KMS-11 (cell line): ENCODE results near the gene MPHOSPH10.
"Not testable (repeated sequence)": the region's sequence is repeated elsewhere in the genome, so short reads cannot be mapped to it uniquely, and the experiment has no call there.

Experiments
- H2AFZ ChIP-seq: fragments of 200-600 bp; sonication (generic); 2 replicates; pipeline ENCODE4 v1.6.1; 2016; ENCODE audit warnings: antibody characterized with exemption, mixed run types, low read depth
- H3K27ac ChIP-seq: fragments of 200-600 bp; sonication (generic); 2 replicates; pipeline ENCODE4 v1.6.1; 2016; ENCODE audit warnings: mild to moderate bottlenecking, mixed run types
- H3K27me3 ChIP-seq: fragments of 200-600 bp; sonication (generic); 2 replicates; pipeline ENCODE4 v1.6.1; 2017; ENCODE audit warnings: mild to moderate bottlenecking, low read depth, mixed run types, moderate library complexity; ENCODE audit not compliant: insufficient read depth
- H3K36me3 ChIP-seq: fragments of 200-600 bp; sonication (generic); 2 replicates; pipeline ENCODE4 v1.6.1; 2017; ENCODE audit warnings: mild to moderate bottlenecking, mixed run types; ENCODE audit not compliant: insufficient read depth
- H3K4me1 ChIP-seq: fragments of 200-600 bp; sonication (generic); 2 replicates; pipeline ENCODE4 v1.6.1; 2016; ENCODE audit warnings: mild to moderate bottlenecking, low read depth, mixed run types; ENCODE audit not compliant: poor library complexity, severe bottlenecking
- H3K4me2 ChIP-seq: fragments of 200-600 bp; sonication (generic); 2 replicates; pipeline ENCODE4 v1.7.0; 2016; ENCODE audit warnings: mild to moderate bottlenecking, mixed run types
- H3K4me3 ChIP-seq: fragments of 200-600 bp; sonication (generic); IDR thresholded peaks from 2 replicates; pipeline ENCODE4 v1.6.1; 2017; ENCODE audit warnings: low read depth, low read length, mixed read lengths; ENCODE audit not compliant: insufficient read depth
- H3K79me2 ChIP-seq: fragments of 200-600 bp; sonication (generic); 2 replicates; pipeline ENCODE4 v1.6.1; 2016; ENCODE audit warnings: low read depth, mixed run types; ENCODE audit not compliant: insufficient read depth
- H3K9ac ChIP-seq: fragments of 200-600 bp; sonication (generic); 2 replicates; pipeline ENCODE4 v1.6.1; 2016; ENCODE audit warnings: mild to moderate bottlenecking, mixed run types
- H4K20me1 ChIP-seq: fragments of 200-600 bp; sonication (generic); 2 replicates; pipeline ENCODE4 v1.6.1; 2016; ENCODE audit warnings: mild to moderate bottlenecking, mixed run types; ENCODE audit not compliant: insufficient read depth
- TF ChIP-seq, protein P1 (sequence below): fragments of 200-600 bp; sonication (generic); conservative IDR thresholded peaks from 2 replicates; pipeline ENCODE4 v1.6.1; 2017; ENCODE audit warnings: low read depth, mild to moderate bottlenecking, antibody characterized with exemption, low read length, moderate library complexity, mixed read lengths

MPHOSPH10 gene, protein sequence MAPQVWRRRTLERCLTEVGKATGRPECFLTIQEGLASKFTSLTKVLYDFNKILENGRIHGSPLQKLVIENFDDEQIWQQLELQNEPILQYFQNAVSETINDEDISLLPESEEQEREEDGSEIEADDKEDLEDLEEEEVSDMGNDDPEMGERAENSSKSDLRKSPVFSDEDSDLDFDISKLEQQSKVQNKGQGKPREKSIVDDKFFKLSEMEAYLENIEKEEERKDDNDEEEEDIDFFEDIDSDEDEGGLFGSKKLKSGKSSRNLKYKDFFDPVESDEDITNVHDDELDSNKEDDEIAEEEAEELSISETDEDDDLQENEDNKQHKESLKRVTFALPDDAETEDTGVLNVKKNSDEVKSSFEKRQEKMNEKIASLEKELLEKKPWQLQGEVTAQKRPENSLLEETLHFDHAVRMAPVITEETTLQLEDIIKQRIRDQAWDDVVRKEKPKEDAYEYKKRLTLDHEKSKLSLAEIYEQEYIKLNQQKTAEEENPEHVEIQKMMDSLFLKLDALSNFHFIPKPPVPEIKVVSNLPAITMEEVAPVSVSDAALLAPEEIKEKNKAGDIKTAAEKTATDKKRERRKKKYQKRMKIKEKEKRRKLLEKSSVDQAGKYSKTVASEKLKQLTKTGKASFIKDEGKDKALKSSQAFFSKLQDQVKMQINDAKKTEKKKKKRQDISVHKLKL

DNA sequence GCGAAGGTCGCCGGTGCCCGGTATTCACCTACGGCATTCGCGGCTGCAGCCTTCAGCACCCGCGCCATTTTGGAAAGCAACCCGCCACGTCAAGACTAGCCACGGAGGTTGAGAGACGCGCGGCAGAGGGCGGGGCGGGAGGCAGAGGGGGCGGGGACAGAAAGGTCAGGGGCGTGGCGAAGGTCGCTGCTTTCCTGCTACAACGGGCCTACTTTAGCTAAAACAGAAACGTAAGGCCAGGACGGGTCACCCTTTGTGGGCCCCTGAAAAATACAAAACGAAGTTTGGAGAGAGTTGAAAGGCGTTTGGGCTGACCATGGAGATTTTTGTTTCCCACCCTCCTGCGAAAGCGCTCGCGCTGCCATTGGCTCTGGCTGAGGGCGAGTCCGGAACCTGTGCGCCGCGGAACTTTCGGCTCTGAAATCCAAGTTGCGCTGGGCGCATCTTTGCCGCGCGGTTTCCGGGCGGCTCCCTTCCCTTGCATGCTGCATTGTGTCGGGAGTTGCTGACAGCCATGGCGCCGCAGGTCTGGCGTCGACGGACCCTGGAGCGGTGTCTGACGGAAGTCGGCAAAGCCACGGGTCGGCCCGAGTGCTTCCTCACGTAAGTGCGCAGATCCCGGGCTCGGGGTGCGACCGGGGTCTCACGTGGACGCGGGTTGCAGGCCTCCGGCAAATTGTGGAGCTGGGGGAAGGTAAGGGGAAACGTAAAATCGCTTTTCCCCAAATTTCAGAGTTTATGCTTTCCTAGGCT is at the start of gene MPHOSPH10, which contains the start of gene MCEE:
Gene MPHOSPH10 (plus strand): TSS at position 483 of the 753 bp plus-strand sequence. CDS start 32 bp downstream, at position 515.
Gene MCEE (minus strand): TSS at position 78 of the 753 bp plus-strand sequence. CDS start 10 bp downstream, at position 68.
- H2AFZ ChIP-seq = peak within 1 kb of the TSS; percentile 75
- TF ChIP-seq, protein P1, sequence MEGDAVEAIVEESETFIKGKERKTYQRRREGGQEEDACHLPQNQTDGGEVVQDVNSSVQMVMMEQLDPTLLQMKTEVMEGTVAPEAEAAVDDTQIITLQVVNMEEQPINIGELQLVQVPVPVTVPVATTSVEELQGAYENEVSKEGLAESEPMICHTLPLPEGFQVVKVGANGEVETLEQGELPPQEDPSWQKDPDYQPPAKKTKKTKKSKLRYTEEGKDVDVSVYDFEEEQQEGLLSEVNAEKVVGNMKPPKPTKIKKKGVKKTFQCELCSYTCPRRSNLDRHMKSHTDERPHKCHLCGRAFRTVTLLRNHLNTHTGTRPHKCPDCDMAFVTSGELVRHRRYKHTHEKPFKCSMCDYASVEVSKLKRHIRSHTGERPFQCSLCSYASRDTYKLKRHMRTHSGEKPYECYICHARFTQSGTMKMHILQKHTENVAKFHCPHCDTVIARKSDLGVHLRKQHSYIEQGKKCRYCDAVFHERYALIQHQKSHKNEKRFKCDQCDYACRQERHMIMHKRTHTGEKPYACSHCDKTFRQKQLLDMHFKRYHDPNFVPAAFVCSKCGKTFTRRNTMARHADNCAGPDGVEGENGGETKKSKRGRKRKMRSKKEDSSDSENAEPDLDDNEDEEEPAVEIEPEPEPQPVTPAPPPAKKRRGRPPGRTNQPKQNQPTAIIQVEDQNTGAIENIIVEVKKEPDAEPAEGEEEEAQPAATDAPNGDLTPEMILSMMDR = no peak

DNA sequence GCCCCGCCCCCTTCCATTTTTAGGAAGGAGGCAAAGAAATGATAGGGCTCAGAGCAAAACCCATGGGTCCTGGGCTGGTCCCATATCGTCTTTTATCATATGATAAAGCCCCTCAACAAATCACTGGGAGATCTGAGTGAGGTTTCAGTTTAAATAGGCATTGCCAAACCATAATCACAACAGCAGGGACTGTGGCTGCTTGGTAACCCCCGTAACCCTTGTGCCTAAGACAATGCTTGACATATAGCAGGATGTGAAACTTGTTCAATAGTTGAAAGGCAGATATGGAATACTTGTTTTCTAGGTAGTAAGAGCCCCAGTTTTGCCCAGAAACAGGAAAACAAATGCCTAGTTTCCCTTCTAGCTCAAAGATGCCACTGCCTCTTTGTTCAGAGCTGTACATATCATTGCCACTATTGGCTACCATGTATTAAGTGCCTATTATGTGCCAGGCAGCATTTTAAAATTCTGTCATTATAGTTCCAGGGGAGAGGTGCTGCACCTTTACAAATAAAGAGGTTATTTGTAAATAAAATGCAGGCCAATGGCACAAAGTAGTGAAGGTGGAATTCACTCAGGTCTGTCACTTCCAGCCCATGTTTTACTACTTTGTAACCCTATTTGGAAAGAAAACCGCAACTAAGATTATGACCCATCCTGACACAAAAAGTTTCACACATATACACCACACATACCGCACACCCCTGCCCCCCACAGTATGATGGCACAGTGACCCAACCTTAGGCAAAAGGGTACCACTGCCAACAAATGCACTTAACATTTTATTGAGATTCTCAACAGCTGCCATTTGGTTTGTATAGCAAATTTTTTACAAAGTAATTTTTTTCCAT is 47.8 kb upstream of the MPHOSPH10 start:
- Histone ChIP-seq H3K27ac (no peak overlapping the region), H3K4me1 (no peaks in the 10 kb centered on the region)
- TF ChIP-seq, protein P1 = no peak

More for the DNA sequence above, at the start of gene MPHOSPH10, which contains the start of gene MCEE:
- Histone ChIP-seq H3K9ac (peak within 1 kb of the TSS; percentile 83), H4K20me1 (no peaks in the 10 kb centered on the region), H3K4me1 (peaks cover 27% of the 10 kb centered on the region), H3K27me3 (no peaks in the 10 kb centered on the region), H3K79me2 (peaks cover 56% of the 10 kb centered on the region), H3K4me3 (no peak within 1 kb of the TSS), H3K27ac (peak within 1 kb of the TSS; percentile 73), H3K4me2 (peak within 1 kb of the TSS; percentile 77), H3K36me3 (peaks cover 11% of the 10 kb centered on the region; the same call in 1 of the 2 replicates)

DNA sequence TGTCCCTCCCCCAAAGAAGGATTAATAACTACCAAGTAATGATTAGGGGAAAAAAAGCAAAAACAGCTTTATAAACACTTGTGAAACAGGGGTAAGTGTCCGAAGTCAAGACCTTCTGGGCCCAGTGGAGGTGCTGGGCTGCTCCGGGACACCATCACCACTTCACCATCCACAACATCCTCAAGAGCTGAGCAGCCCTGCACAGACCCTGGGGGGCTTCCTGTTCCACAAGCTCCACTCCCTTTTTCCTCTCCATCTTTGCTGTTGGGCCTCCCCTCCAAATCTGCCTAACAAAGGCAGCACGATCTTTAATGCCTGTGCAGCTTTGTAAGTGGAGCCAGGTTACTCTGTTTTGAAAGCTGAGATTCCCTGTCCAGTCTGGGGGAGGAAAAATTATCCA is 47.1 kb upstream of the MPHOSPH10 start:
- H3K27ac ChIP-seq, H3K4me1 ChIP-seq, H3K79me2 ChIP-seq, H3K4me2 ChIP-seq, H3K9ac ChIP-seq, H3K36me3 ChIP-seq, H2AFZ ChIP-seq, H4K20me1 ChIP-seq, H3K27me3 ChIP-seq, H3K4me3 ChIP-seq: not testable (repeated sequence)

More for the DNA sequence above, 47.8 kb upstream of the MPHOSPH10 start:
- Histone ChIP-seq H3K36me3 (no peaks in the 10 kb centered on the region), H4K20me1 (no peaks in the 10 kb centered on the region), H3K4me3 (no peak overlapping the region), H2AFZ (no peak overlapping the region), H3K4me2 (no peak overlapping the region), H3K27me3 (no peaks in the 10 kb centered on the region), H3K79me2 (no peaks in the 10 kb centered on the region), H3K9ac (no peak overlapping the region)

DNA sequence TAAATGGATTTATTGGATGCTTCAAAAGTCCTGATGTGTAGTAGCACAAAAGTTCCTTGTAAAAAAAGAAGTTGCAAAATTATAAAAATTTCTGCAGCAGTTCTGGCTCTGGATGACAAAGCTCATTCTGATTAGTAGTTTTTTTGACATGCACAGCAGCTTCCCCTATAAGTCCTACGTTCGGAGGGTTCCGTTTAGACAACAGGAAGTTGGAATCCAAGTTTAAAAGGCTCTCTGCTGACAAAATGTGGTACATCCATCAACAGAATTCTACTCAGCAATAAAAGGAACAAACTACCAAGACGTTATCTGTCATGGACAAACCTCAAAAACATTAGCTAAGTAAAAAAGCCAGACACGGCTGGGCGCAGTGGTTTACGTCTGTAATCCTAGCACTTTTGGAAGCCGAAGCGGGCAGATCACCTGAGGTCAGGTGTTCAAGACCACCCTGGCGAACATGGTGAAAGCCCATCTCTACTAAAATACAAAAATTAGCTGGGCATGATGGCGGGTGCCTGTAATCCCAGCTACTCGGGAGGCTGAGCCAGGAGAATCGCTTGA is 46.6 kb upstream of the MPHOSPH10 start:
- H3K36me3 ChIP-seq, H3K27ac ChIP-seq, H3K4me2 ChIP-seq, H2AFZ ChIP-seq, H3K79me2 ChIP-seq, H3K9ac ChIP-seq, H3K4me3 ChIP-seq, H3K27me3 ChIP-seq, H4K20me1 ChIP-seq, H3K4me1 ChIP-seq: not testable (repeated sequence)

DNA sequence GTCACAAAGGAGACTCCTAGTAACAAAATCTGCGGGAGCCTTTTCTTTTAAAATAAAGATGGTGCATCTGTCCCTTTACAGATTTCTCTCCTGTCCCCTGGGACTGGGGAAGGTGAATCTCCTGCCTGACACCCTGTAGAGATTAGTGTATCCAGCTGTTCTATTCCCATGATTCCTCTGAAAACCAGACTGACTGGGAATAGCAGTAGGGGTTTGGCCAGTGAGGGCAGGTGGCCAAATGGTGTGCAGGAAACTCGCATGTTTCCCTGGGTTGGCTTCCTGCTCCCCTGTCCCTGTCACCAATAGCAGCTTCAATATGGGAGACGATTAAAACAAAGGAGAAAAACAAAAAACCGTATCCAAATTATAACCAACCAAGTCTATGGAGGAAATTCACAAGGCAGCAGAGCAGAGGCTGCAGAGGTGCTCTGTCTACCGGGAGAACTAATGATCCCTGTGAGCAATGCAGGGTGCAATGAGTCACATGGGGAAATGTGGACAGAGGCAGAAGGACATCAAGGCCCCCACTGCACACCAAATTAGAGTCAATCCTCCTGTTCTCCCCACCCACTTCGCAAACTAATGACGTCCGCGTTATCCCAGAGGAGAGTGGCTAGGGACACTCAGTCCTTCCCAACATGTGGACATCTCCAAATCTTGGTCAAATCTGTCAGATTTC is 45.0 kb upstream of the MPHOSPH10 start:
- H3K36me3 ChIP-seq, H2AFZ ChIP-seq, H3K9ac ChIP-seq, H3K27me3 ChIP-seq, H3K4me1 ChIP-seq, H3K4me3 ChIP-seq, H3K4me2 ChIP-seq, H4K20me1 ChIP-seq, H3K79me2 ChIP-seq, H3K27ac ChIP-seq: not testable (repeated sequence)

DNA sequence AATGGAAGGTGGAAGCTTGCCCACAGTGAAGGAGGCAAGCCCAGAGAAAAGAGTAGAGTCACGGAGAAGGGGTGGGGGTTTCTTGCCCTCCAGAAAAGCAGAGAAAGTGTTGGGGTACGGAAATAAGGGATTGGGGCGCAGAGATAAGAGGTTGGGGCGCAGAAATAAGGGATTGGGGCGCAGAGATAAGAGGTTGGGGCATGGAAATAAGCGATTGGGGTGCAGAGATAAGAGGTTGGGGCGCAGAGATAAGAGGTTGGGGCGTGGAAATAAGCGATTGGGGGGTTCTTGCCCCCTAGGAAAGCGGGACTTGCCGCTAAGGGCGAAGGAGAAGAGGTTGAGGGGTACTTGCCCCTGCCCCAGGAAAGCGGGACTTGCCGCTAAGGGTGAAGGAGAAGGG is 41.0 kb upstream of the MPHOSPH10 start:
- not testable (repeated sequence) for H3K4me3 ChIP-seq, H3K27ac ChIP-seq, H3K79me2 ChIP-seq, H4K20me1 ChIP-seq, H2AFZ ChIP-seq, H3K4me2 ChIP-seq, H3K27me3 ChIP-seq, H3K36me3 ChIP-seq, H3K9ac ChIP-seq, H3K4me1 ChIP-seq

DNA sequence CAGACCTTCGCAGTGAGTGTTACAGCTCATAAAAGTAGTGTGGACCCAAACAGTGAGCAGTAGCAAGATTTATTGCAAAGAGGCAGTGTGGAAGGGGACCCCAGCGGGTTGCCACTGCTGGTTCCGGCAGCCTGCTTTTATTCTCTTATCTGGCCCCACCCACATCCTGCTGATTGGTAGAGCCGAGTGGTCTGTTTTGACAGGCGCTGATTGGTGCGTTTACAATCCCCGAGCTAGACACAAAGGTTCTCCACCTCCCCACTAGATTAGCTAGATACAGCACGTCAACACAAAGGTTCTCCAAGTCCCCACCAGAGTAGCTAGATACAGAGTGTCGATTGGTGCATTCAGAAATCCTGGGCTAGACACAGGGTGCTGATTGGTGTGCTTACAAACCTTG is 38.6 kb upstream of the MPHOSPH10 start:
- not testable (repeated sequence) for H3K4me1 ChIP-seq, H4K20me1 ChIP-seq, H3K4me2 ChIP-seq, H3K79me2 ChIP-seq, H3K27me3 ChIP-seq, H3K9ac ChIP-seq, H3K4me3 ChIP-seq, H2AFZ ChIP-seq, H3K27ac ChIP-seq, H3K36me3 ChIP-seq
